ENCODE measurements around the gene MFAP1. TPM values are rescaled to one million over a fixed set of nuclear protein-coding genes. Genes with fewer than 3 reads are reported as not detected.
A peak's percentile ranks its signal among the peaks of the same experiment; 100 is the strongest.

MFAP1 gene
- total and polyA plus RNA-seq, 9 donors, result 12.4 to 54.1 (median 21.0) TPM

- TF ChIP-seq POLR2A (IDR thresholded peaks at IDR 0.05) (peak; percentile 9), EP300 (IDR thresholded peaks at IDR 0.05) (no peak), CTCF (IDR thresholded peaks at IDR 0.05) (peak in 2 of 3 donors; percentile 80 to 88)
- no peaks in the 10 kb centered on the region for H3K36me3 ChIP-seq
- WGBS, 3 donors, result 1 to 4% (median 2%) methylated on average over 28 to 31 of the region's 31 CpGs
- H3K4me3 ChIP-seq, result peak overlapping the region; percentile 57
- peak overlapping the region; percentile 72 to 73 for H3K27ac ChIP-seq
- peaks cover 1% of the 10 kb centered on the region for H3K4me1 ChIP-seq (ENCODE audit: insufficient read depth)
- no peaks in the 10 kb centered on the region for H3K27me3 ChIP-seq
- intact Hi-C loops (cut with DNase I), result no loop called here
- peak; percentile 75 to 82 (median 82) for DNase-seq
- no peaks in the 10 kb centered on the region for H3K9me3 ChIP-seq
Measured at GRCh38 chr15:43777267-43777914, 47.1 kb downstream of the MFAP1 start.

- 2 to 3% (median 2%) methylated on average over 26 to 41 of the region's 41 CpGs for WGBS, 3 donors
- TF ChIP-seq CTCF (IDR thresholded peaks at IDR 0.05) (no peak), EP300 (IDR thresholded peaks at IDR 0.05) (no peak), POLR2A (IDR thresholded peaks at IDR 0.05) (no peak)
Measured at GRCh38 chr15:43776718-43777266, 47.7 kb downstream of the MFAP1 start, which contains the start of gene ELL3. Gene ELL3, minus strand, starts transcription at chr15:43776966. Its CDS starts 65 bp downstream, at chr15:43776901.

GRCh38 chr15:43776101-43776717, 48.3 kb downstream of the MFAP1 start:
- H3K4me1 ChIP-seq (ENCODE audit: insufficient read depth), result peaks cover 1% of the 10 kb centered on the region
- DNase-seq, result peak; percentile 43 to 66 (median 50)
- intact Hi-C loops (cut with DNase I), result no loop called here
- TF ChIP-seq EP300 (IDR thresholded peaks at IDR 0.05) (no peak), POLR2A (IDR thresholded peaks at IDR 0.05) (no peak), CTCF (IDR thresholded peaks at IDR 0.05) (no peak)
- no peaks in the 10 kb centered on the region for H3K27me3 ChIP-seq
- peak overlapping the region; percentile 72 to 73 for H3K27ac ChIP-seq
- WGBS, 3 donors, result 34 to 42% (median 36%) methylated on average over 35 of the region's 35 CpGs
- H3K4me3 ChIP-seq, result peak overlapping the region; percentile 57
- no peaks in the 10 kb centered on the region for H3K9me3 ChIP-seq
- H3K36me3 ChIP-seq, result no peaks in the 10 kb centered on the region

More at GRCh38 chr15:43776718-43777266, 47.7 kb downstream of the MFAP1 start, which contains the start of gene ELL3:
- intact Hi-C loops (cut with DNase I), result no loop called here
- Histone ChIP-seq H3K9me3 (no peaks in the 10 kb centered on the region), H3K27me3 (no peaks in the 10 kb centered on the region), H3K36me3 (no peaks in the 10 kb centered on the region), H3K4me1 (ENCODE audit: insufficient read depth) (peaks cover 1% of the 10 kb centered on the region), H3K27ac (peak within 1 kb of the TSS; percentile 72 to 73), H3K4me3 (peak within 1 kb of the TSS; percentile 57)
- DNase-seq, result peak; percentile 71 to 78 (median 75)

GRCh38 chr15:43775411-43775965, 49.0 kb downstream of the MFAP1 start:
- 98 to 100% (median 100%) methylated on average over 1 of the region's 1 CpG for WGBS, 3 donors
- peak overlapping the region; percentile 72 to 73 for H3K27ac ChIP-seq

More at GRCh38 chr15:43775411-43775965, 49.0 kb downstream of the MFAP1 start:
- Histone ChIP-seq H3K36me3 (no peaks in the 10 kb centered on the region), H3K4me3 (no peak overlapping the region), H3K4me1 (ENCODE audit: insufficient read depth) (peaks cover 1% of the 10 kb centered on the region), H3K9me3 (no peaks in the 10 kb centered on the region), H3K27me3 (no peaks in the 10 kb centered on the region)
- no peak for TF ChIP-seq POLR2A (IDR thresholded peaks at IDR 0.05)
- TF ChIP-seq EP300 (IDR thresholded peaks at IDR 0.05), result no peak
- no peak for TF ChIP-seq CTCF (IDR thresholded peaks at IDR 0.05)
- intact Hi-C loops (cut with DNase I), result no loop called here
- DNase-seq, result peak; percentile 43 to 51 (median 50)
